HCT116 (cell line): ENCODE data around the gene KRTAP13-1.

Experiments used
- MAX ChIP-seq: IDR thresholded peaks from 2 replicates; pipeline ENCODE4 v1.6.1; 2012
- POLR2A ChIP-seq: IDR thresholded peaks from 2 replicates; pipeline ENCODE4 v1.7.0; 2011; ENCODE audit warnings: borderline replicate concordance; ENCODE audit not compliant: insufficient read depth, insufficient read length; ENCODE audit errors: extremely low read depth
- POLR2AphosphoS5 ChIP-seq: IDR thresholded peaks from 2 replicates; pipeline ENCODE4 v1.6.1; 2011; ENCODE audit warnings: mild to moderate bottlenecking, low read depth, low read length, moderate library complexity
- RAD21 ChIP-seq: IDR thresholded peaks from 2 replicates; pipeline ENCODE4 v1.6.1; 2012; ENCODE audit warnings: low read depth, mild to moderate bottlenecking
- SIN3A ChIP-seq: IDR thresholded peaks from 2 replicates; pipeline ENCODE4 v1.6.1; 2012; ENCODE audit warnings: low read depth
- SRF ChIP-seq: IDR thresholded peaks from 2 replicates; pipeline ENCODE4 v1.6.1; 2012; ENCODE audit warnings: low read depth
- ZFX ChIP-seq: fragments of 450-650 bp; IDR thresholded peaks from 2 replicates; pipeline ENCODE4 v1.6.1; 2017
- TF ChIP-seq, protein P1 (sequence below), 3 experiments: fragments of 200-600 bp in 1 of 3; sonication (generic) in 1 of 3; IDR thresholded peaks in 2 of 3; conservative IDR thresholded peaks in 1 of 3; 2 replicates each; pipeline ENCODE4 v1.5.1; 2012 to 2017; ENCODE audit warnings: low read depth in 2 of 3, low read length in 2 of 3, antibody characterized with exemption in 1 of 3, borderline replicate concordance in 1 of 3, control low read depth in 1 of 3, mild to moderate bottlenecking in 1 of 3, mixed read lengths in 1 of 3, mixed run types in 1 of 3, moderate library complexity in 1 of 3; ENCODE audit not compliant: insufficient read depth in 1 of 3
- TF ChIP-seq, protein P2 (sequence below): IDR thresholded peaks from 2 replicates; pipeline ENCODE4 v1.6.1; 2011; ENCODE audit warnings: mild to moderate bottlenecking, low read length, moderate library complexity; ENCODE audit not compliant: insufficient replicate concordance; ENCODE audit errors: extremely low read depth

- TF ChIP-seq POLR2AphosphoS5, result no peak
- TF ChIP-seq POLR2A, result no peak
- TF ChIP-seq, protein P1, sequence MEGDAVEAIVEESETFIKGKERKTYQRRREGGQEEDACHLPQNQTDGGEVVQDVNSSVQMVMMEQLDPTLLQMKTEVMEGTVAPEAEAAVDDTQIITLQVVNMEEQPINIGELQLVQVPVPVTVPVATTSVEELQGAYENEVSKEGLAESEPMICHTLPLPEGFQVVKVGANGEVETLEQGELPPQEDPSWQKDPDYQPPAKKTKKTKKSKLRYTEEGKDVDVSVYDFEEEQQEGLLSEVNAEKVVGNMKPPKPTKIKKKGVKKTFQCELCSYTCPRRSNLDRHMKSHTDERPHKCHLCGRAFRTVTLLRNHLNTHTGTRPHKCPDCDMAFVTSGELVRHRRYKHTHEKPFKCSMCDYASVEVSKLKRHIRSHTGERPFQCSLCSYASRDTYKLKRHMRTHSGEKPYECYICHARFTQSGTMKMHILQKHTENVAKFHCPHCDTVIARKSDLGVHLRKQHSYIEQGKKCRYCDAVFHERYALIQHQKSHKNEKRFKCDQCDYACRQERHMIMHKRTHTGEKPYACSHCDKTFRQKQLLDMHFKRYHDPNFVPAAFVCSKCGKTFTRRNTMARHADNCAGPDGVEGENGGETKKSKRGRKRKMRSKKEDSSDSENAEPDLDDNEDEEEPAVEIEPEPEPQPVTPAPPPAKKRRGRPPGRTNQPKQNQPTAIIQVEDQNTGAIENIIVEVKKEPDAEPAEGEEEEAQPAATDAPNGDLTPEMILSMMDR (IDR thresholded peaks at IDR 0.05 in 2 of 3, conservative IDR thresholded peaks at IDR 0.05 in 1 of 3; ENCODE audit: borderline replicate concordance in 1 of 3, insufficient read depth in 1 of 3, low read depth in 2 of 3, low read length in 2 of 3), result no peak
- TF ChIP-seq RAD21, result no peak
- no peak for TF ChIP-seq ZFX
- TF ChIP-seq MAX, result no peak
- TF ChIP-seq SRF, result no peak
- TF ChIP-seq SIN3A, result no peak
- TF ChIP-seq, protein P2, sequence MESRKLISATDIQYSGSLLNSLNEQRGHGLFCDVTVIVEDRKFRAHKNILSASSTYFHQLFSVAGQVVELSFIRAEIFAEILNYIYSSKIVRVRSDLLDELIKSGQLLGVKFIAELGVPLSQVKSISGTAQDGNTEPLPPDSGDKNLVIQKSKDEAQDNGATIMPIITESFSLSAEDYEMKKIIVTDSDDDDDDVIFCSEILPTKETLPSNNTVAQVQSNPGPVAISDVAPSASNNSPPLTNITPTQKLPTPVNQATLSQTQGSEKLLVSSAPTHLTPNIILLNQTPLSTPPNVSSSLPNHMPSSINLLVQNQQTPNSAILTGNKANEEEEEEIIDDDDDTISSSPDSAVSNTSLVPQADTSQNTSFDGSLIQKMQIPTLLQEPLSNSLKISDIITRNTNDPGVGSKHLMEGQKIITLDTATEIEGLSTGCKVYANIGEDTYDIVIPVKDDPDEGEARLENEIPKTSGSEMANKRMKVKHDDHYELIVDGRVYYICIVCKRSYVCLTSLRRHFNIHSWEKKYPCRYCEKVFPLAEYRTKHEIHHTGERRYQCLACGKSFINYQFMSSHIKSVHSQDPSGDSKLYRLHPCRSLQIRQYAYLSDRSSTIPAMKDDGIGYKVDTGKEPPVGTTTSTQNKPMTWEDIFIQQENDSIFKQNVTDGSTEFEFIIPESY, result no peak
These were observed 20.2 kb downstream of the KRTAP13-1 start for GRCh38 chr21:30415993-30416392.
